GM21717 (cell line): ENCODE results near the gene AMPH.

Source experiments
- ATAC-seq: cut with Tn5 transposase; IDR thresholded peaks from one replicate; pipeline ENCODE4 v1.9.1; 2021; ENCODE audit warnings: mild to moderate bottlenecking, moderate library complexity; ENCODE audit not compliant: unreplicated experiment

Gene AMPH

DNA sequence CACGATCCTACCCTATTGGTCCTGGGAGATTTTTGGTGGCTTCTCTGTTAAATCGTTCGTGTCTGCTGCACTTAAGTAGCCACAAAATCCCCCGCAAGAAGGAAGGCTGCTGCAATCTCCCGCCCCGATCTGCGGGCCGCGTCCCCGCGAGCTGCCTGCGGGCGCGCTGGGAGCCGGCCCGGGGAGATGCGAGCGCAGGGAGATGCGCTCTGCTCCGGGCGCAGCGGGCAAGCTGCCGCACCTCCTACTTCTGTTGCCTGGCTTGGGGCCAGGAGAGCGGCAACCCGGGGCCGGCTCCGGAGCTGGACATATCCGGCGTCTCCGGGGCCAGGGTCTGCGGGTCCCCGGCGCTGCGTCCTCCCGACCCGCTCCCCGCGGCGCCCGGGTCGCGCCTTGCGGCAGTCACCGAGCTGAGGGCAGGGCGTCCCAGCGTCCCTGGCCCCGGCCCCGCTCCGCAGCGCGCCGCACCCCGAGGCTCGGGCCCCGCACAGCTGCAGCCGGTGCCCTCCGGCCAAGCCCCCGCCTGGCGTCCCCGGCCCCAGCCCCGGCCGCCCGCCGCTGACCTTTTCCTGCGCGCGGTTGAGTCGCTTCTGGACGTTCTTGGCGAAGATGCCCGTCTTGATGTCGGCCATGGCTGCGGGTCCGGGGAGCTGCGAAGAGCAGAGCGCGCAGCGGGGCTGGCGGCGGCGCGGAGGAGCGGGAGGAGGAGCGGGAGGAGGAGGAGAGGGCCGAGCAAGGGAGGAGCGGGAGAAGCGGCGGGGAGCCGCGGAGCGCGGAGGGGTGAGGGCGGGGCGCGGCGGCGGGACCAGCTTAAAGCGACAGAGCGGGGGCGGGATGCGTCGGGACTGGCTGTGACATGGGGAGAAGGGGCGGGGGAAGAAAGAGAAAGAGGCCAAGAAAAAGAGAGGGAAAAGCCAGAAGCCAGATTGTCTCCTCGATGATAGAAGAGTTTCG lies at the start of gene AMPH:
Gene AMPH, minus strand, starts transcription at position 654 of the 954 bp plus-strand sequence. Its CDS starts 22 bp downstream, at position 632.
- ATAC-seq = no peak

DNA sequence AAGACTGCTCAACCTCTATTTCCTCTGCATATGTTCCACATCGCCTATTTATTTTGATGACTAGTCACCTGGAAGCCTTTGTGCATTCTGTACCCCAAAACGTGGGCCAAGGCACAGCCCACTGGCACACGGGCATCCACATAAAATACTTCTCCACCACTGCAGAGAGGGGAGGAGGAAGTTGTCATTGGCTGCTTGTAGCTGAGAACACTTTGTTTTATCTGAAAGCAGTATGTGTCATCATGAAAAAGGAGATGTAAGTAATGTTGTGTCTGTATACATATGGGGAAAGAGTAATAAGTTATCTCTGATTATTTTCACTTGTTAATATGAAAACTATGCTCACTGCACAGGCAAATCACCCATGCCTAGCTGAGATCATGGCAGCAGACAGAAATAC lies 48.2 kb upstream of the AMPH start:
- no peak for ATAC-seq

- no peak for ATAC-seq
These were observed 47.5 kb upstream of the AMPH start for GRCh38 chr7:38678698-38679054.

DNA sequence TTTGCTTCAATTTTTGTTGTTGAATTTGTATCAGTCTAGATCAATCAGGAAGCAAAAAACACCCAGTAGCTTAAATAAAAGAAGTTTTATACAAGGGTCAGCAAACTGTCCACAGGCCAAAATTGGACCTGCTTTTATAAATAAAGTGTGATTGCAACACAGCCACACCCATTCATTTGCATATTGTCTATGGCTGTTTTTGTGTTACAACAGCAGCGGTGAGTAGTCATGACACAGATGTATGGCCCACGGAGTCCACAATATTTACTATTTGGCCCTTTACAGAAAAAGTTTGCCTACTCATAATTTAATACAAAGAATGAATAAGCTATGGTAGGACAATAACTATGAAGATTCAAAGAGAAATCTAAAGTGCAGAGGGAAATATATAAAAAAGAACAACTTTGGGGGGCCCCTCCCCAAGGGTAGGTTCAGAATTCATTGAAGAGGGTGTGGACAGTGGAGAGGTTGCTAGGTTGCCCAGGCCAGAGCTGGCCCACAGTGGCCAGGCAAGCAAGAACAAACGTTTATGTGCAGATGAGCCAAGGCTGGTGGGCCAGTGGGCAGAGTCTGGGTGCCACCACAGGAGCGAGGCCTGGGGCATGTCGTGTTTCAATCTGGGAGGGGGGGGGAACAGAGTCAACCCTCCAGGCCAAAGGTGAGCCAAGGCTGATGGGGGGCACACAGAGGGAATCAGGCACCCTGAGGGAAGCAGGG lies 47.0 kb upstream of the AMPH start:
- no peak for ATAC-seq

DNA sequence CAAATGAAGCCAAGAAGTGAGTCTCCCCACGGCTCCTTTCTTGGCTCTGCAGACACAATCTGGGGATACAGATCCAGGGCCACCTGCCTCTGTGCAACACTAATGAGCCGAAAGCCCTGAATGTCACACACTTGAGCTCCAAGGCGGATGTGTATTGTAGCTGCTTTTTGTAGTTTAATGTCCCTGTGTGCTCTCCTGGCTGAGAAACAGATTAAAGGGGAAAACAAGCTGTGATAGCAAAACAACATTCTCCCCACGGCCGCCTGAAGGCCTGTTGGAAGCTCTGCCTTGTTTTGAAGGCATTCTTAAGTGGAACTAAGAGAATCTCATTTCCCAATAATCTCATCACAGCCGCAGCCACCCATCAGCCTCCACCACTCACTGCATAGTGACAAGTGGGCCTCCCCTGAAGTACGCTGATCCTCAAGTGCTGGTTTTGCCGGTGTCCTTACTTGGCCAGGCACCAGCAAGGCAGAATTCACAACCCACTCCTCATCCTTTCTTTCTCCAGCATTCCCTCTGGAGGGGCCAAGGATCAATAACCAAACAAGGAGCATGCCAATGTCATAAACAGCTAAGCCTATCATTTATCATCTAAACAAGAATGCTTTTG lies 44.4 kb upstream of the AMPH start:
- ATAC-seq = no peak

DNA sequence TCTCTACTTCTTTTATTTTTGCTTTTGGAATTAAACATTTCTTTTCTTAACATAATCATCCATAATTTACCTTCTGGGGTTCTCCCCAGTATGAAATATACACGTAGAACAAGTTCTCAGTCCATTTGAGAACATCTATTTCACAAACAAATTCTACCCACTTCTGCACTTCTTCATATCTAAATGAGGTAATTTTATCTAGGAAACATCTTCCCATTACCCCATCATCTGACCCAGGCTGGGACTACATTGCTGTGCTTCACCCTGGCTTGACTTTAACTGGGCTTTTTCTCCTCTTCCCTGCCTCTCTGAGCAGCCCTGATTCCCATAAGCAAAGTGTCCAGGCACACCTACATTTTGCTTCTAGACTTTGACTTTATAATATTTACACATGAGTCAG lies 43.3 kb upstream of the AMPH start:
- ATAC-seq = no peak

- no peak for ATAC-seq
These were observed 42.6 kb upstream of the AMPH start for GRCh38 chr7:38673795-38674194.

GRCh38 chr7:38671911-38672905 lies 41.0 kb upstream of the AMPH start:
- ATAC-seq = no peak

- ATAC-seq = no peak
These were observed 38.9 kb upstream of the AMPH start for GRCh38 chr7:38669965-38670520.

GRCh38 chr7:38664972-38665371 lies 33.8 kb upstream of the AMPH start:
- ATAC-seq = no peak

DNA sequence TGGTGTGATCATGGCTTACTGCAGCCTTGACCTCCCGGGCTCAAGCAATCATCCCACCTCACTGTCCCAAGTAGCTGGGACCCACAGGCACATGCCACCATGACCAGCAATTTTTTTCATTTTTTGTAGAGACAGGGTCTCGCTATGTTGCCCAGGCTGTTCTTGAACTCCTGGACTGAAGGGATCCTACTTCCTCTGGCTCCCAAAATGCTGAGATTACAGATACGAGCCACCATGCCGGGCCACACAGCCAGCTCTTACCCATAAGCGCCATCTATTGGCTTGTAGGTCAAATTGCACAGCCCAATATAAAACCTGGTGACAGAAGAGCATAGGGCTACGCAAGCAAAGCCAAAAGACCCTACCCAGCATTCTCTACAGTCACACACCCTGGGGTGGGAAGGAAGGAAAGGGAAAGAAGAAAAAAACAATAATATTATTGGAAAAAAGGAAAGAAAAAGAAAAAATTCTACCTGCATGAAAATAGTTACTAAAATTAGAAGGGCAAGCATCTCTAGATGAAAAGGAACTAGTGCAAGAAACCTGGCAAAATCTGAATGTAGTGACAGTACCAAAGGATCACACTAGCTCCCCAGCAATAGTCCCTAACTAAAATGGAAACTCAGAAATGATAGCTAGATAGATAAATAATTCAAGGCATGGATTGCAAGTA lies 29.4 kb upstream of the AMPH start:
- no peak for ATAC-seq

- ATAC-seq = no peak
These were observed 28.8 kb upstream of the AMPH start for GRCh38 chr7:38659931-38660330.

DNA sequence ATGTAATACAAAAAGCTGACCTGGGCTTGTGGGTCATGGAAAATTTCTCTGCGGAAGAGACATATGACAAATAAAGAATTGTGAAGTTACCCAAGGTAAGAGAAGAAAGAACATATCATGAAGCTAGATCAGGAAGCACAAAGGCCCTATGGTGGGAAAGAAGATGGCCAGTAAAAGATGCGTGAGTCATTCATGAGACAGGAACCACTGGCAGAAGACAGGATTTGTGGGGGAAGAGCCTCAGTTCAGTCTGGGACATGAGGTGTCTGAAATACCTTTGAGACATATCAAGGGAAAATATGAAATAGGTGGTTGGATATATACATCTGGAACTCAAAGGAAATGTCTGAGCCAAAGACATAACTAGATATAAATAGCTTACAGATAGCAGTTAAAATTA lies 27.7 kb upstream of the AMPH start:
- no peak for ATAC-seq

DNA sequence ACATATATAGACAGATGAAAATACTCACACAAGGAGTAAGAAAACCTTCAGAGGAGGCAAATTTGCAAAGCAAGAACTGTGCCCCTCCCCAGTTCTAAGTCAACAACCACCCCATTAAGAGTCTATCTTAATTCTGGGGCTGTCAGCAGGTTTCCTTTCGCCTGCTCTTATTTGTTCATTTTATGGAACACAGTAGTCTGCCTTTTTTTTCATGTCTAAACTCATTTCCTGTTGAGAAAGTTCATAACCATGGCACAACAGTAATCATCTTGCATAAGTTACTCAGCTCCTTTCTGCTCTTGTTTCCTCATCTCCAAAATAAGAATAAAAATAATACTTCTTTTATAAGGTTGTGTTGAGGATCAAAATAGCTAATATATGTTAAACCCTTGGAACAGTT lies 25.8 kb upstream of the AMPH start:
- ATAC-seq = no peak

DNA sequence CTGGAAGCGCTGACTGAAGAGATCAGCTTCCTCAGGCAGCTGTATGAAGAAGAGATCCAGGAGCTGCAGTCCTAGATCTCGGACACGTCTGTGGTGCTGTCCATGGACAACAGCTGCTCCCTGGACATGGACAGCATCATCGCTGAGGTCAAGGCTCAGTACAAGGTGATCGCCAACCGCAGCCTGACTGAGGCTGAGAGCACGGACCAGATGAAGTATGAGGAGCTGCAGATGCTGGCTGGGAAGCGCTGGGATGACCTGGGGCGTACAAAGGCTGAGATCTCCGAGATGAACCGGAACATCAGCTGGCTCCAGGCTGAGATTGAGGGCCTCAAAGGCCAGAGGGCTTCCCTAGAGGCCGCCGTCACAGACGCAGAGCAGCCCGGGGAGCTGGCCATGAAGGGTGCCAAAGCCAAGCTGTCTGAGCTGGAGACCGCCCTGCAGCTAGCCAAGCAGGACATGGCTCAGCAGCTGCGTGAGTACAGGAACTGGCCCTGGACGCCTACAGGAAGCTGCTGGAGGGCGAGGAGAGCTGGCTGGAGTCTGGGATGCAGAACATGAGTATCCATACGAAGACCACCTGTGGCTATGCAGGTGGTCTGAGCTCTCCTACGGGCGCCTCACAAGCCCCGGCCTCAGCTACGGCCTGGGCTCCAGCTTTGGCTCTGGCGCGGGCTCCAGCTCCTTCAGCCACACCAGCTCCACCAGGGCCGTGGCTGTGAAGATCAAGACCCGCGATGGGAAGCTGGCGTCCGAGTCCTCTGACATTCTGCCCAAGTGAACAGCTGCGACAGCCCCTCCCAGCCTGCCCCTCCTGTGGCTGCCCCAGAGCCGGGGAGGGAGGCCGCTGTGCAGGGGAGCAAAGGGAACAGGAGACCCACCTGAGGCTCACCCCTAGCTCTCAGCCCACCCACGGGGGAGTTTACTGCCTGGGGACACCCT lies 24.9 kb upstream of the AMPH start:
- no peak for ATAC-seq

DNA sequence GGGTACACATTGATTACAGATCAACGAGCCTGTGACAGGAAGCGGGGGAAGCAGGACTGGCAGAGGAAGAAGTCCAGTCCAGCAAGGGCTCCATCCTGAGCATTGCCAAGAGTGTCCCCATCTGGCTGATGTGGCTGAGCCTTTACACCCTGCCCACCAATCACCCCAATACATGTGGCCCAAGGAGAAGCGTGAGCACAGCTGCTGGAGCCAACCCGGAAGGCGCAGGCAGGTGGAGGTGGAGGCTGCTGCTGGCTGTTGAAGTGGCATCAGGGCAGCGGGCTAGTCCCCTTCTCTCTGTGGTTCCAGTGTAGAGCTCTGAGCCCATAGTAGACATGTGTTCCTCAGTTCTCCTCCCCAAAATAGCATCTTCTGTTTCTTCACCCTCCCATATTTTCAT lies 6.8 kb upstream of the AMPH start:
- no peak for ATAC-seq

GRCh38 chr7:38632411-38632810 lies 1.2 kb upstream of the AMPH start:
- no peak for ATAC-seq

DNA sequence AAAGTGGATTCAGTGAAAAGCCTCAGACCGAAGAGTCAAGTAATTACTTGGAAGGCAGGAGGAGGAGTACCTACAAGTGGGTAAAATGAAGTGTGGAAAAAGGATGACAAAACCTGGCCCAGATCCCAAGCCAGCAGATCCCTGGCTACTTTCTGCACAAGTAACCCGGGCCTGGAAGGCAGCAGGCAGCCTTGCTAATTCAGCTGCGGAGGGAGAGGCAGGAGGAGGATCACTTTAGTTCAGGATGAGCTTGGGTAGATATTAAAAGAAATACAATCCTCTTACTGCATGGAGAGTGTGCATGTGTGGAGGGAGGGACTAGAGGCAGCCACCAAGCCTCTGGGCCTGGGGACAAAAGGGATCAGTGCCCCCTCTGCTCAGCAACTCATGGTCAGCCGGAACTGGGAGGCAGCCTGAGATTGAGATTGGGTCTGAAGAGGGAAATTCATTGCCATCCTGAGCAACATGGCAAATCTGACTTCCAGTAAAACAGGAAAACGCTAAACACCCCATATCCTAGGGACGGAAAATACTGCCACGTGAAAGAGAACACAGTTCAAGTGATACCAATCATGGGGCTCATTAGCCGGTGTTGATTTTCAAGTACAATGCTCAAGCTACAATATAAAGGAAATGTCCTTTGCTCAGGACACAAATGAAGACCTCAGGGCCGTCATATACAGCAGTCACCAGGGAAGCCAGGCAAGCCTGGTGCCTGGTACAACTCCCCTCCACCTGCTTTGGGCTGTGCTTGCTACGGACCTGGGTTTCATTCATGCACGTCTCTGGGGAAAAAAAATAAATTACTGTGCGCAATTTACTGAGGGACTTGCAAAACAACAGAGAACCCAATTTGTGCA lies 1.3 kb downstream of the AMPH start:
- ATAC-seq = no peak
